Measurements from ENCODE around the gene GALK2. TPM values are rescaled to one million over a fixed set of nuclear protein-coding genes. Genes with fewer than 3 reads are reported as not detected.

GALK2 gene
- total RNA-seq, 2 experiments from 2014 or later, result 27.9 to 31.5 TPM

- no peak for DNase-seq (ENCODE audit: low spot score)
- H3K79me2 ChIP-seq (ENCODE audit: insufficient read depth, low read depth, low read length), result no peaks in the 10 kb centered on the region
- CTCF ChIA-PET (ENCODE audit: unreplicated experiment), result no interaction called here
- H3K9me2 ChIP-seq (ENCODE audit: insufficient read depth, low read length), result no peaks in the 10 kb centered on the region
- H3K4me1 ChIP-seq (ENCODE audit: insufficient read depth, low read length, poor library complexity, severe bottlenecking), result no peaks in the 10 kb centered on the region
- POLR2A ChIA-PET, result no interaction called here
- BruUV-seq (replicated peaks), result no TSS peak
- TF ChIP-seq EZH2phosphoT487 (IDR thresholded peaks at IDR 0.05; ENCODE audit: borderline replicate concordance, low read depth, low read length) (no peak), CTCF (conservative IDR thresholded peaks at IDR 0.05; ENCODE audit: low read length) (no peak)
- H3K4me3 ChIP-seq (ENCODE audit: low read depth, low read length, poor library complexity, severe bottlenecking), result no peak overlapping the region
- peaks cover 18% of the 10 kb centered on the region; the same call in 1 of the 2 replicates for H3K36me3 ChIP-seq (ENCODE audit: insufficient read depth, low read length)
- H4K20me1 ChIP-seq (ENCODE audit: insufficient read depth, low read length), result no peaks in the 10 kb centered on the region
- intact Hi-C loops (cut with micrococcal nuclease; ENCODE audit: unreplicated experiment), result no loop called here
- H3K9me3 ChIP-seq (ENCODE audit: low read length), result no peaks in the 10 kb centered on the region
- H2AFZ ChIP-seq (ENCODE audit: low read length), result no peak overlapping the region
- no peak overlapping the region for H3K4me2 ChIP-seq (ENCODE audit: low read length)
- H3K27ac ChIP-seq (ENCODE audit: low read depth, low read length, poor library complexity, severe bottlenecking), result no peak overlapping the region
These were observed 116.8 kb downstream of the GALK2 start for GRCh38 chr15:49286649-49287404.

GRCh38 chr15:49287481-49287880 is 117.4 kb downstream of the GALK2 start:
- POLR2A ChIA-PET, result interaction anchor here (0.5 kb wide), 1 partner anchor 991 kb away, joined by 3 read pairs; no protein-coding TSS in a partner anchor
- intact Hi-C loops (cut with micrococcal nuclease; ENCODE audit: unreplicated experiment), result no loop called here
- H3K36me3 ChIP-seq (ENCODE audit: insufficient read depth, low read length), result peaks cover 21% of the 10 kb centered on the region; the same call in 1 of the 2 replicates
- no peak overlapping the region for H3K4me2 ChIP-seq (ENCODE audit: low read length)
- H4K20me1 ChIP-seq (ENCODE audit: insufficient read depth, low read length), result no peaks in the 10 kb centered on the region
- no peaks in the 10 kb centered on the region for H3K9me3 ChIP-seq (ENCODE audit: low read length)
- no peak for DNase-seq (ENCODE audit: low spot score)
- no peak overlapping the region for H3K4me3 ChIP-seq (ENCODE audit: low read depth, low read length, poor library complexity, severe bottlenecking)
- no peak overlapping the region for H2AFZ ChIP-seq (ENCODE audit: low read length)
- CTCF ChIA-PET (ENCODE audit: unreplicated experiment), result no interaction called here
- TF ChIP-seq CTCF (conservative IDR thresholded peaks at IDR 0.05; ENCODE audit: low read length) (no peak), EZH2phosphoT487 (IDR thresholded peaks at IDR 0.05; ENCODE audit: borderline replicate concordance, low read depth, low read length) (no peak)
- no peaks in the 10 kb centered on the region for H3K9me2 ChIP-seq (ENCODE audit: insufficient read depth, low read length)
- no peaks in the 10 kb centered on the region for H3K79me2 ChIP-seq (ENCODE audit: insufficient read depth, low read depth, low read length)
- no peaks in the 10 kb centered on the region for H3K4me1 ChIP-seq (ENCODE audit: insufficient read depth, low read length, poor library complexity, severe bottlenecking)
- no TSS peak for BruUV-seq (replicated peaks)
- no peak overlapping the region for H3K27ac ChIP-seq (ENCODE audit: low read depth, low read length, poor library complexity, severe bottlenecking)

- TF ChIP-seq CTCF (conservative IDR thresholded peaks at IDR 0.05; ENCODE audit: low read length) (no peak), EZH2phosphoT487 (IDR thresholded peaks at IDR 0.05; ENCODE audit: borderline replicate concordance, low read depth, low read length) (no peak)
These were observed 118.3 kb downstream of the GALK2 start for GRCh38 chr15:49288391-49288790.

More at GRCh38 chr15:49288391-49288790, 118.3 kb downstream of the GALK2 start:
- H3K36me3 ChIP-seq (ENCODE audit: insufficient read depth, low read length), result peaks cover 22% of the 10 kb centered on the region; the same call in 1 of the 2 replicates
- intact Hi-C loops (cut with micrococcal nuclease; ENCODE audit: unreplicated experiment), result no loop called here
- no peaks in the 10 kb centered on the region for H3K9me2 ChIP-seq (ENCODE audit: insufficient read depth, low read length)
- no peaks in the 10 kb centered on the region for H3K79me2 ChIP-seq (ENCODE audit: insufficient read depth, low read depth, low read length)
- H3K4me1 ChIP-seq (ENCODE audit: insufficient read depth, low read length, poor library complexity, severe bottlenecking), result no peaks in the 10 kb centered on the region
- no peaks in the 10 kb centered on the region for H3K9me3 ChIP-seq (ENCODE audit: low read length)
- no TSS peak for BruUV-seq (replicated peaks)
- ChIA-PET POLR2A (no interaction called here), CTCF (ENCODE audit: unreplicated experiment) (no interaction called here)
- H3K4me3 ChIP-seq (ENCODE audit: low read depth, low read length, poor library complexity, severe bottlenecking), result no peak overlapping the region
- no peak overlapping the region for H3K4me2 ChIP-seq (ENCODE audit: low read length)
- no peak for DNase-seq (ENCODE audit: low spot score)
- H4K20me1 ChIP-seq (ENCODE audit: insufficient read depth, low read length), result no peaks in the 10 kb centered on the region
- H2AFZ ChIP-seq (ENCODE audit: low read length), result no peak overlapping the region
- no peak overlapping the region for H3K27ac ChIP-seq (ENCODE audit: low read depth, low read length, poor library complexity, severe bottlenecking)

Measured in OCI-LY7 (cell line).